IPS-NIHi11 (cell line): ENCODE data around the gene RREB1.
"Not testable (repeated sequence)": the region's sequence is repeated elsewhere in the genome, so short reads cannot be mapped to it uniquely, and the experiment has no call there.

Experiments
- DNase-seq: peaks from one replicate; pipeline ENCODE4 v3.0.0; 2012; ENCODE audit warnings: mixed read lengths, low spot score

The RREB1 gene

GRCh38 chr6:7144872-7145584, 37.3 kb downstream of the RREB1 start:
- DNase-seq, result no peak

DNA sequence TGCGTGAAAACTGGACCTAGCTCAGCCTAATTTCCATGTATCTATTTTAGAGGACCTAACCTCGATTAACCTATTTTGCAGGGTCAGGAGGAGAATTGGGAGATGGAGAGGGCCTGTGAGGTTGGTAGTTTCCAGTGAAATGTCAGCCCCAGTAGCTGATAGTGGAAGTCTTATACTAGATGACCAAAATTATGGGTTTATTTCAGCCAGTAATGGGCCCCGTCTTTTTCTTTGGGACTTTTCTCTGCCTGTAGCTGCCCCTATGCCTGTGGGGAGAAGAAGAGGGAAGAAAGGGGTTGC, 37.8 kb downstream of the RREB1 start:
- no peak for DNase-seq

DNA sequence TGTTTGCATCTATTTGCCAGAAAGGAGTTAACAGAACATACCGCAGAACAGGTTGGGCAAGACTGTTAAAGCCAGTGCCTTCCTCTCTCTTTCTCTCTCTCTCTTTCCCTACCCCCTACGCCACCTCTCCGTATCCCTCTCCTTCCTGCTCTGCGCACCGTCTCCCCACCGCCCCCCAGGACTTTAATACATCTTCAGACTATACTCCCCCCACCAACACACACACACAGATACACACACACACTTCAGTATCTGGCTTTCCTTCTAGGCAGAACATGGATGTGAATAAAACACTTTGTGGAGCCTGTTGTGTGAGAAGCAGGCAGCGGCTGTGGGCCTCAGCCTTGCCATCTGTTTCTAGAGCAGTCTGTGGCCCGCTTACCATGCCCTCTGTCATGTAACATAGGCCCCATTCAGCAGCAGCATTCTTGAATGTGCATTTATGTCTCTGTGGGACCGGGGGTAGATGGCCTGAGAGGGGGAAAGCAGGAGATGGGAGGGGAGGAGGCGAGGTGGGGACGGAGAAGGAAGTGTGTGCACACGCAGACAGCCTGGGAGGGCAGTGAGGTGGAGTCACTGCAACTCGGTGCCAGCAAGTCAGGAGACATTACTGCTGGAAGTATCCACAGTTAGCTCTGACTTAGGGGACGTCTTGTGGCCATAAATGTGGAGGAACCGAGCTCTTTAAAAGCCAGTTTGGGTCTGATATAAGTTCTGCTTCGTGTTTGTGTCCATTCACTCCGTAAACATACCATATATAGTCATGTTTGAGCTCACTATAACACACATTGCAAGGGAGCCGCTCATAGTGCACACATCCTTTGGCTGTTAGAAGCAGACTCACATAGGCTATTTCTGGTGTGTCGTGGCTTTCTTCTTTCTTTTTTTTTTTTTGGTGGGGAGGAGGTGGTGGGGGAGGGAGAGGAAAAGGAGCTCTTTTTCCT, 38.4 kb downstream of the RREB1 start:
- DNase-seq, result no peak

DNA sequence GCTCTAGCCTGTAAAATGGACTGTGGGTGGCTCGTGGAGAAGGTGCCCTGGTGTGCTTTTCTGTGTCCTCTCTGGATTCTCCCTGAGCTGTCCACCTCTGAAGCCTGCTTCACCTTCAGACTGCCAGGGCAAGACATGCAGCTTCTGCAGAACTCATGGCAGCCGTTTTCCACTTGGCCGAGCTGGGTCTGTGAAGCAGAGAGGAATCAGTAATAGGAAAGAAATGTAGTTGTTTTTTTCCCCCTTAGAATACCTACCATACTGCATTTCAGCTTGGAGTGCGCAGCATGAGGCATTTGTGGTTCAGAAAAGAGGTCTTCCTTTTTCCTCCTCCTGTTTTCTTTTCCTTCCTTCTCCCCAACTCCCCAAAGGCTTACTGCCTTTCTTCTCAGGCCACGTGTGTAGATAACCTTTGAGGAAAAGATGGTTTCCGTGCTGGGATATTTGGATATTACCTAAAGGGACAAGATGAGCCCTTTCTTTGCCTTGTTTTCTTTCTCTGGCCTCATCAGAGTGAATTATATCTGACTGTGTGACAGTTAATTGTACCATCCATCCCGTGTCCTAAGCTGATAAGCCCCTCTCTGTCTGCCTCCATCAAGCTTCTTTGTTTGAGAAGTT, 39.4 kb downstream of the RREB1 start:
- no peak for DNase-seq

GRCh38 chr6:7148100-7148822, 40.5 kb downstream of the RREB1 start:
- DNase-seq, result no peak

GRCh38 chr6:7150381-7151064, 42.8 kb downstream of the RREB1 start:
- peak; percentile 62 for DNase-seq

- no peak for DNase-seq
These were observed 43.6 kb downstream of the RREB1 start for GRCh38 chr6:7151381-7151780.

- DNase-seq, result no peak
These were observed 44.7 kb downstream of the RREB1 start for GRCh38 chr6:7152462-7152861.

DNA sequence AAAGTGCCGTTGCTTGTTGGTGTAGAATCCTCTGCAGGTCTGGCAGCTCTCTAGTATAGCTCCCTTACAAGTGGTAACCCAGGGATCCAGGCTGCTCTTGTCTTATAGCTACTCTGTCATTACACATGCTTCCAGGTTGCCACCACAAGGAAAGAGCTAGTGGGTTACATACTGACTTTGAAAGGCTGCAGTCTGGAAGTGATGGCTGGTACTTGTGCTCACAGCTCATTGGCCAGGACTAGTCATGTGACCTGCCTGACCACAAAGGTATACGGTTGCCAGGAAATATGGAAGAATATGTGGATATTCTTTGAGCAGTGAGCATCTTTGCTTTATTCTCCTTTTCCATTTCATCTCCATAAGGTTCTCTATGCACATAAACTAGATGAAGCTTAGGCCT, 46.0 kb downstream of the RREB1 start:
- no peak for DNase-seq

- DNase-seq, result no peak
These were observed 46.8 kb downstream of the RREB1 start for GRCh38 chr6:7154341-7155139.

DNA sequence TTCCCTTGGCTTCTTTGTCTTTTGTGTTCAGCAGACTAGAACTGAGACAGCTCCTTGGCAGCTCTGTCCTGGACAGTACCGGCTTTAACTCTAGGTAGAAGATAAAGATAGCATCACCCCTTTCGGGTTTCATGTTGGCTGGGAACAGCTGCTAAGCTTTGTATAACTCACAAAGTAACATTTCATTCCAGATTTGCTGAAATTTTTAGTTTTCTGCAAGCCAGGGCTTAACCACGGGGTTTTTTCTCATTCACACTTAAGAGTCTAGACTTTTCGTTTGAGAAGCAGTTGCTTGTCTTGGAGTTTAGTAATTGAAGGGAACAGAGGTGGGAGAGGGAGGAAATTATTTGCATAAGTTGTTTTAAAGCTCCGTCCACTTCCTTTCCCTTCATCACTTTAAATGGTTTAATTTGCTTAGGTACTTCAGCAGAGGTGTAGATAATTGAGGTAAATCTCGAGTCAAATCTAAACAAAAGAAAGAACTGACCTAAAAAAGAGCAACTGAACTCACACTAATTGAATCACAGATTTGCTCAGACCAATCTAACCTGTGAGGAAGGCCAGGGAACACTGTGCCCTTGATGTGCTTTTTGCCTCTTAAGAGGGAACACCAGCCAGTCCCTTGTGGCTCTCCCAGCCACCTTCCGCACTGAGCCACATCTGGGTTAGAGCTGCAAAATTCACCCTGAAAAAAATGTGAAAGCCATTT, 48.3 kb downstream of the RREB1 start:
- no peak for DNase-seq

GRCh38 chr6:7156643-7157278, 49.0 kb downstream of the RREB1 start:
- no peak for DNase-seq

- DNase-seq, result not testable (repeated sequence)
These were observed 49.5 kb downstream of the RREB1 start for GRCh38 chr6:7157307-7157706.

- no peak for DNase-seq
These were observed 50.2 kb downstream of the RREB1 start for GRCh38 chr6:7157752-7158616.

GRCh38 chr6:7159790-7160525, 52.2 kb downstream of the RREB1 start:
- DNase-seq, result no peak

DNA sequence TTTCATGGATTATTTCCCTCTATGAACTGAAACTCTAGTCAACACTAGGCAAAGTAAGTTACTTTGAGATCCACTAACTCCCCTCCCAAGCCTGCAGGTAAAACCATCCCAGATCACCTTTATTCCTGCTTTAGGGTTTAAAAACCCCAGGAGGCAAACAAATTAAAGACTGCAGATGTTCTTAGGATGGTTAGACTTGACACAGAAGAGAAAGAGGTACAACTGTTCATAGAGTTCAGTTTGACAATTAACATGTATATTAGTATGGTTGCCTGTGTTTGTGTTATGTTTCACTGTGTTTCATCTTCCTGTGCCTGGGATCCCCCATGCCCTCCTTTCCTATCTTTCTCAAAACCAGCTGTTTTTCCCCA, 53.5 kb downstream of the RREB1 start:
- DNase-seq, result no peak

GRCh38 chr6:7161845-7162244, 54.1 kb downstream of the RREB1 start:
- no peak for DNase-seq

DNA sequence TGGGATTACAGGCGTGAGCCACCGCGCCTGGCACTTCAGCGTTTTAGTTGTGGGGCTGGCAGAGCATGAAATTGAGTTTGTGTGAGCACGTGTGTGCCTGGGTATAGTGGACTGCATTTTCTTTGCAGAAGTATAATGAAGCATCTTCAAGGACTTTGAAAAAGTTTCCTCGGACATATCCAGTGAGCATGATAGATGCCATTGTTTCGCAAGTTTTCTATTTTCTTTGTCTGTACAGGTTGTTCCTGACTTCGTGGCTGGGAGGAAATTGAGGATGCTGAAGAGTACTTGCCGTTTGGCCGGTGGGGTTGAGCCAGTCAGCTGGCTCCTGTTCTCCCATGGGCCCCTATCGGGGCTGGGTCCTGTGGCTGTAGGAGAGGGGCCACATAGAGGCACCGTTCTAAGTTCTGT, 55.9 kb downstream of the RREB1 start:
- DNase-seq, result no peak
